ENCODE data around the gene NOXA1.

The NOXA1 gene

DNA sequence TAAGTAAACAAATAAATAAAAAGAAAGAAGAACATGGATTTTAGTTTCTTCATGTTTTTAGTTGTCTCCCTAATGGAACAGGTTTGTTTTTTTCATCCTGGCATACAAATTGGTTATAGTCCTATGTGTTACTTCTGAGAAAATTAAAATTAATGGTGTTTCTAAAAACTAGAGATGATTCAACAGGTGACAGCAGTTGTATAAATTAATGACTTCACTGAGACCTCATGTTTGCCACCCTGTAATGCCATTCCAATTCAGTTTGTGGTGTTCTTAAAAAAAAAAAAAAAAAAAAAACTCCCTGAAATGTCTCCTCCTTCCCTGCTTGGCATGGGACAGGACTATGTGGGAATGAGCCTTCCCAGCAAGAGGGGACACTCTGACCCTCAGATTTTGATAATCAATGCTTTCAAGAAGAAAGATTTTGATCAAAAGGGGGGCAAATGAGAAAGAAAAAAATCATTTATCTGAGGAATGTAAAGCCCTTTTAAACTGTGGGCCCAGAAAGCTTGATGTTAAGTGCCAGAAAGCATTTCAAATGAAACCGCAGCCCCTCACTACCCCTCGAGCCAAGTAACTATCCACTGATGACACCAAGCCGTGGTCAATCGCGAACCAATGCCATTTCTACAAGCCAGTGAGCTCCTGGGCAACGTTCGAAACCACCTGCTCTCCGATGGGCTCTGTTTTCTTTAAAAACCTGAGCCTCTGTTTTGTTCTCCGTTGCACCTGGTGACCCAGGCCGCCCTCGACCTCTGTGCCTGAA lies 1.2 kb upstream of the NOXA1 start:
- DNase-seq (ENCODE audit: low read depth, low spot score): no peak
- H3K4me3 ChIP-seq (ENCODE audit: low read length): no peak overlapping the region

DNA sequence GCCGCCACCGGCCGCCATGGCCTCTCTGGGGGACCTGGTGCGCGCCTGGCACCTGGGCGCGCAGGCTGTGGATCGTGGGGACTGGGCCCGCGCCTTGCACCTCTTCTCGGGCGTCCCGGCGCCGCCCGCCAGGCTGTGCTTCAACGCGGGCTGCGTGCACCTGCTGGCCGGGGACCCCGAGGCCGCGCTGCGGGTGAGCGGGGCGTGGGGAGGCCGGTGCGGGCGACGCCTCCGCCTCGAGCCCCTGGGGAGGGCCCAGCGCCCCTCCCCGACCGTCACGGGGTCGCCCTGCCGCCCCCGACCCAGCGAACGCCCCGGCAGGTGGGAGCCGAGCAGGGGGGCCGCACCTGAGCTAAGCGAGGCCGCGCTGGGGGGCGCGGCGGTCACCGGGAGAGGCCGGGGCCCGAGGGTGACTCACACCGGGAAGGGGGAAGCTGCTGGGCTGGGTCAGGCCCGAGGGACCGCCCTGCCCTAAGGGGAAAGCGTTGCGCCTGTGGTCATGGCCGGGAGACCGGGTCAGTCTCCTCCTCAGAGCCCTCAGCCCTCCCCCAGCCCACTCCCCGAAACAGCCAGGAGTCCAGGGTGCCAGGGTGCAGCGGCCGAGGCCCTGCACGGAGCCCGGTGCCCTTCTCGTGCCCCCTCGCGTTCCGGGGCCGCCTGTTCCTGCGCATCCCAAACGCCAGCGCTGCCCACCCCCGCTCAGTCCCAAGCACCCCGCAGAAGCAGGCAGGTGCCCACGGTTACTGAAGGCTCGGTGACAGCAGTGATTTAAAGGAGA lies 510 bp downstream of the NOXA1 start:
- H3K4me3 ChIP-seq (ENCODE audit: low read length): no peak overlapping the region
- no peak for DNase-seq (ENCODE audit: low read depth, low spot score)

GRCh38 chr9:137426018-137426681 lies 3.0 kb downstream of the NOXA1 start:
- no peak overlapping the region for H3K4me3 ChIP-seq (ENCODE audit: low read length)
- DNase-seq (ENCODE audit: low read depth, low spot score): no peak

DNA sequence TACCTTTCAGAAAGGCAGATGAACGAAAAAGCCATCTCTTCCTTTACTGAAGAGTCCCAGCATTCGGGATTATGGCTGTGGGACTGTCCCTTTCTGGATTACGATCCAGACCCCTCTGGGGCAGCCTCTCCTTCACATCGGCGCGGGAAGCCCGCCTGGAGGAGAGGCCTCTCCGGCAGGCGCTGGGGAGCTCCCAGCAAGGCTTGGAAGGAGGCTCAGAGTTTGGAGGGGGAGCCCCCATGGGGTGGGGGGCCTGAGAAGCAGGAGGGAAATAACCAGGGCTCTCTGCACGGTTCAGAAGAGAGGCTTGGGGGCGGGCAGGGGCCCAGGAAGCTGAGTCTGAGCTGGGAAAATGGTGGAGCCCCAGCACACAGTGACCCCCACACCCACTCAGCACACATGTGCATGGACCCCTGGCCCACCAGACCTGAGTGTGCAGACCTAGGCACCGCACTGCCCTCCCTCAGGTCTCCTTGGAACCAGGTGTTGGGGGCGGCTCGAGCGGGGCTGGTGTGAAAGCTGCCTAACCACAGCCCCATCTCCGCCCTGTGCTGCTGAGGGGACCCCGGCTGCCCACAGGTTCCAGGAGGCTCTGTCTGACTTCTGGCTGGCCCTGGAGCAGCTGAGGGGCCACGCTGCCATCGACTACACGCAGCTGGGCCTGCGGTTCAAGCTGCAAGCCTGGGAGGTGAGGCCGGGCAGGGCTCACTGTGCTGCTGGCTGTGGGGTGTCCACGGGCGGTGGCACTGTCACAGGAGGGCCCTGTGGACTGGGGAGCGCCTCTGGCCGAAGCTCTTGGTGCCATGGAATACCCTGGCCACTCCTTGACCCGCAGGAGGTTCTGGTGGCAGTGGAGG lies 4.5 kb downstream of the NOXA1 start:
- H3K4me3 ChIP-seq (ENCODE audit: low read length): no peak overlapping the region
- no peak for DNase-seq (ENCODE audit: low read depth, low spot score)

DNA sequence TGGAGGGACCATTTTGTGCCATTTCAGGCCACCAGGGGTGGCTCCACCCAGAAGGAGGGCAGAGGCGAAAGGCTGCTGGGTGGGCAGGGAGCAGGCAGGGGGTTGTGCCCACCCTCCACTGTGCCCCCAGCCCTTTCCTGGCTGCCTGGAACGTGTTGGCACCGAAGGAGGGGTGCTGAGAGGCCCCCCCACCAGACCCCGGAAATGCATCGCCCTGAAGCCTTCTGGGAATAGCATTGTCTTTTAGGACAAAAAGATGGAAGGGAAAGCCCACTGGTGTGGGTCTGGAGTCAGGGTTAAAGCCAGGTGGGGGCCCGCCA lies 5.1 kb downstream of the NOXA1 start:
- H3K4me3 ChIP-seq (ENCODE audit: low read length): no peak overlapping the region
- no peak for DNase-seq (ENCODE audit: low read depth, low spot score)

GRCh38 chr9:137428841-137429545 lies 5.8 kb downstream of the NOXA1 start:
- no peak for DNase-seq (ENCODE audit: low read depth, low spot score)
- H3K4me3 ChIP-seq (ENCODE audit: low read length): no peak overlapping the region

- H3K4me3 ChIP-seq (ENCODE audit: low read length): no peak overlapping the region
- no peak for DNase-seq (ENCODE audit: low read depth, low spot score)
Observed at GRCh38 chr9:137429546-137429890, 6.3 kb downstream of the NOXA1 start.

DNA sequence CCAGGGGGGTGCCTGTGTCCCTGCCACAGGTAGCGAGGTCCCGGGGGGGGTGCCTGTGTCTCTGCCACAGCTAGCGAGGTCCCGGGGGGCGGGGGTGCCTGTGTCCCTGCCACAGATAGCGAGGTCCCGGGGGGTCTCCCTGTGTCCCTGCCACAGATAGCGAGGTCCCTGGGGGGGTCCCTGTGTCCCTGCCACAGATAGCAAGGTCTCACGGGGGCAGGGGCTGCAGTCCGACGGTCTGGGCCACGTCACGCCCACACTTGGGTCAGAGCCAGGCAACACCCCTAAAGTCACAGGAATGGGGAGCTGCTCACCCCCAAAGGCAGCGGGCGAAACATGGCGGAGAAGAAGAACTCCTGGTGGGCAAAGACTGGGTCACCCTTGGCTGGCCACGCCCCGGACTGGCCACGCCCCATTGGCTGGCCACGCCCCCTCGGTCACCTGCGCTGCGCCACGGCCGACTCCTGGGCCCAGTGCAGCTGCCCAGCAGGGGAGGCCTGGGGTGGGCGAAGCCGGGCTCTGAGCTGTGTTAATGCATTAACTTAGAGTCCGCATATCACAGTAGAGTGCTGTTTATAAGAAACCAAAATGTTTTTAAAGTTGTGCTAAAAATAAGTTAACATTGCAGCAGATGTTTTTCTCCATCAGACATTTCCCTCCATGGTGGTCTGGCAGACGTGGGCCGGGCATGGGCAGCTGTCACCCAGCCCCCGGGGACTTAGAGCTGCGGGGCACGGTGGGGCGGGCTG lies 7.0 kb downstream of the NOXA1 start:
- no peak overlapping the region for H3K4me3 ChIP-seq (ENCODE audit: low read length)
- DNase-seq (ENCODE audit: low read depth, low spot score): no peak

DNA sequence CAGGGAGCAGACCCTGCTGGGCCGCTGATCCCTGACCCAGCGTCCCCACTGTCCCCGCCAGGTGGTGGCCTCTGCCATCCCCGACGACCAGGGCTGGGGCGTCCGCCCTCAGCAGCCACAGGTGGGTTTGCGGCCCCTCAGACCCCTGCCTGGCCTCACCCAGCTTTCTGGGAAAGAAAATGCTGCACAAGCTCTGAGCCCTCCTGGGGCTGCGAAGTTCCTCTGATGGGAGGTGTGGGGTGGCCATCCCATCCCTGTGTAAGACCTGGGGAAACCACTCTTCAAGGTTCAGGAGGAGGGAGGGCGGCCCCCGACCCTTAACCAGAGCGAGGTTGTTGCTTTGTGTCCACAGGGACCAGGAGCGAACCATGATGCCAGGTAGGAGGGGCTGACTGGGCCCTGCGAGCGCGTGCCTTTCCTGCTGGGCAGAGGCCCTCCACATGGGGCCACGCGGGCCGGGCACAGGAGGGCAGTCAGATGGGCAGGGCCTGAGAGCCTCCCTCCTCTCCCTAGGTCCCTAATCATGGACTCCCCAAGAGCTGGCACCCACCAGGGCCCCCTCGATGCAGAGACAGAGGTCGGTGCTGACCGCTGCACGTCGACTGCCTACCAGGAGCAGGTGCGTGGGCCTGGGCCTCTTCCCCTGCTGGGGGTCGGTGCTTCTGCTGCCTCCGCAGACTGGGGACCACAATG lies 7.7 kb downstream of the NOXA1 start:
- no peak for DNase-seq (ENCODE audit: low read depth, low spot score)
- H3K4me3 ChIP-seq (ENCODE audit: low read length): no peak overlapping the region

DNA sequence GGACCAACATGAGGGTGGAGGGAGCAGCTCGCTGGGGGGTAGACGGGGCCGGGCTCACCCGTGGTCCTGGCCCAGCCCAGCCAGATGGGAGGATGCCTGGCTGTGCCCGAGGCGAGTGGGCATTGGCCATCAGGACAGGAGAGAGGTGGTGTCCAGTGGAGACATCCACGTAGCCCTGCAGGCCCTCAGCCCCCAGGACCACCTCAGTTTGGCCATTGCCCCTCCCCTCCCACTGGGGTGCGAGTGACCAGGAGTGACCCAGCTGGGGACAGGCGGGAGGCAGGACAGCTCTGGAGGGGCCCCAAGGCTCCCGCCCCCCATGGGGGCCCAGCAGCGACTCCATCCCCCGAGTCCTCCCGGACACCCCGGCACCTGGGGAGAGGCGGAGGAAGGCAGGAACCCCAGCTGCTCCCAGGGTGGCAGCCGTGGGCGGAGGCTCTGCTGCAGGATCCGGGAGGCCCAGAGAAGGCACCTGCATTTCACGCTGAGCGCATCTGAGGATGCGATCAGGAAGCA lies 8.3 kb downstream of the NOXA1 start:
- no peak overlapping the region for H3K4me3 ChIP-seq (ENCODE audit: low read length)
- no peak for DNase-seq (ENCODE audit: low read depth, low spot score)

- no peak for DNase-seq (ENCODE audit: low read depth, low spot score)
Observed at GRCh38 chr9:137432687-137433348, 9.6 kb downstream of the NOXA1 start.

DNA sequence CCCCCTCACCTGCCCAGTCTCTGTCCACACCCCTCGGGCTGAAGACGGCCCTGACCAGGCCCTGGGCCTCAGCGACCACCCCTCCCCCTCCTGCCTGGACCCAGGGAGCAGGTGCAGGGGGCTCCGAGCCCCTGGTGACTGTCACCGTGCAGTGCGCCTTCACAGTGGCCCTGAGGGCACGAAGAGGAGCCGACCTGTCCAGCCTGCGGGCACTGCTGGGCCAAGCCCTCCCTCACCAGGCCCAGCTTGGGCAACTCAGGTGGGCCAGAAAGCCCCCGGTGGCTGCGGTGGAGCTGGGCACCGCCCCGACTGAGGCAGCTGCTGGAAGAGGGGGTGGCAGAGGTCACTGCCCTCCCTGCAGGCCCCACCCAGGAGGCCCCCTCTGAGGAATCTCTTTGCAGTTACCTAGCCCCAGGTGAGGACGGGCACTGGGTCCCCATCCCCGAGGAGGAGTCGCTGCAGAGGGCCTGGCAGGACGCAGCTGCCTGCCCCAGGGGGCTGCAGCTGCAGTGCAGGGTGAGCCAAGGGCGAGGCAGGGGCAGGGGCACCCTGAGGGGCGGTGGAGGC lies 10.2 kb downstream of the NOXA1 start:
- H3K4me3 ChIP-seq (ENCODE audit: low read length): no peak overlapping the region
- no peak for DNase-seq (ENCODE audit: low read depth, low spot score)

More at GRCh38 chr9:137432687-137433348, 9.6 kb downstream of the NOXA1 start:
- no peak overlapping the region for H3K4me3 ChIP-seq (ENCODE audit: low read length)

- no peak for DNase-seq (ENCODE audit: low read depth, low spot score)
- H3K4me3 ChIP-seq (ENCODE audit: low read length): no peak overlapping the region
Observed at GRCh38 chr9:137433916-137434431, 10.8 kb downstream of the NOXA1 start.

GRCh38 chr9:137434498-137435380 lies 11.5 kb downstream of the NOXA1 start:
- no peak for DNase-seq (ENCODE audit: low read depth, low spot score)
- no peak overlapping the region for H3K4me3 ChIP-seq (ENCODE audit: low read length)

DNA sequence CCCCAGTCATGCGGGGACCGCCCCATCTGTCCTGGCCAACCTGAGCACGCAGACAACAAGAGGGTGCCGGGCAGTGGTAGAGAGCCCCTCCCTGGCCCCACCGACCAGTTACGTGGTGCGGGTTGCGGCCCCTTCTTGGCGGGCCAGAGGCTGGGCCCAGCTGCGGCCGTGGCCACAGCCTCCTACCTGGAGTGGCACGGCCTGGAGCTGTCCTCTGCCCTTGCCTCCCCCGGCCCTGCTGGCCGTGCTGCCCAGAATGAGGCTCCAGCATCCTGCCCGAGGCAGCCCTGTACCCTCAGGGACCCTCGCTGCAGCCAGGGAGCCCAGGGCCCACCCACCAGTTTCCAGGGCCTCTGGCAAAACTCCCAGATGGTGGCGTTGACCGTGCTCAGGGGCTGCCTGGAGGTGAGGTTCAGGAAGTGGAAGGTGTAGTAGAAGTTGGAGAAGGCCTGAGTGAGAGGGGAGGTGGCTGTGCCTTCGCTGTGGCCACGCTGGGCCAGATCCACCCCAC lies 12.2 kb downstream of the NOXA1 start:
- DNase-seq (ENCODE audit: low read depth, low spot score): no peak
- H3K4me3 ChIP-seq (ENCODE audit: low read length): no peak overlapping the region

Data from Jurkat, Clone E6-1 (cell line).